A549 (cell line): ENCODE results near the gene SPECC1. TPM values are rescaled to one million over a fixed set of nuclear protein-coding genes. Genes with fewer than 3 reads are reported as not detected.

Experiments
- ATAC-seq, 2 experiments: fragments of 200-7000 bp in 1 of 2; fragments of >200 bp in 1 of 2; cut with Nextera tagmentation in 1 of 2; cut with Tn5 transposase in 1 of 2; 3 replicates each; pipeline versions ENCODE4 v1.8.0 to v1.9.1; 2018 to 2020; ENCODE audit warnings: mild to moderate bottlenecking in 1 of 2, moderate library complexity in 1 of 2
- CTCF ChIA-PET: fragments of 300-600 bp; sonication (Branson Sonifier 250); formaldehyde crosslinking; extraction: SDS; loops from one replicate; lab custom pipeline; 2021; ENCODE audit warnings: antibody characterized with exemption, inconsistent platforms; lab: Yijun Ruan, JAX
- POLR2A ChIA-PET: fragments of 350-600 bp; formaldehyde crosslinking; extraction: SDS; loops from one replicate; lab custom pipeline; 2021; ENCODE audit warnings: antibody characterized with exemption, inconsistent platforms; lab: Yijun Ruan, JAX
- DNase-seq, 2 experiments: peaks; one replicate each; pipeline versions ENCODE4 v3.0.0 to v3.0.0-alpha.2; 2011 to 2016; ENCODE audit warnings: low read depth in 1 of 2, low spot score in 1 of 2
- FAIRE-seq: peaks from 2 replicates; lab custom pipeline; 2011; peaks lifted over from hg19 to GRCh38; lab: Jason Lieb, UNC
- H3K27ac ChIP-seq, 2 experiments: fragments of >200 bp; sonication (Bioruptor Twin); formaldehyde crosslinking; 3 replicates each; pipeline ENCODE4 v1.5.1; 2016 to 2017
- H3K4me1 ChIP-seq: fragments of >200 bp; sonication (Bioruptor Twin); formaldehyde crosslinking; 3 replicates; pipeline ENCODE4 v1.6.1; 2016
- H3K4me2 ChIP-seq: fragments of >200 bp; sonication (Bioruptor Twin); formaldehyde crosslinking; 3 replicates; pipeline ENCODE4 v1.6.1; 2016
- H3K4me3 ChIP-seq: fragments of >200 bp; sonication (Bioruptor Twin); formaldehyde crosslinking; 3 replicates; pipeline ENCODE4 v1.5.1; 2016
- H3K9me3 ChIP-seq: fragments of >200 bp; sonication (Bioruptor Twin); formaldehyde crosslinking; 3 replicates; pipeline ENCODE4 v1.6.1; 2016
- BCL3 ChIP-seq: fragments of >200 bp; sonication (Bioruptor Twin); formaldehyde crosslinking; IDR thresholded peaks from 3 replicates; pipeline ENCODE4 v1.6.1; 2016
- CBX8 ChIP-seq: fragments of 200-600 bp; sonication (generic); IDR thresholded peaks from 2 replicates; pipeline ENCODE4 v1.6.1; 2016
- CHD4 ChIP-seq: fragments of 200-600 bp; sonication (generic); IDR thresholded peaks from 2 replicates; pipeline ENCODE4 v1.6.1; 2016; ENCODE audit warnings: antibody characterized with exemption, mild to moderate bottlenecking, borderline replicate concordance
- ESRRA ChIP-seq: fragments of 150-350 bp; IDR thresholded peaks from 2 replicates; pipeline ENCODE4 v1.6.1; 2014; ENCODE audit warnings: mild to moderate bottlenecking, low read length, borderline replicate concordance
- FOSB ChIP-seq: fragments of 250-450 bp; sonication (Bioruptor Pico); IDR thresholded peaks from 2 replicates; pipeline ENCODE4 v1.5.0; 2020; ENCODE audit warnings: mild to moderate bottlenecking, moderate library complexity
- HEYL ChIP-seq: fragments of 250-450 bp; sonication (Bioruptor Pico); IDR thresholded peaks from 2 replicates; pipeline ENCODE4 v1.8.0; 2021; ENCODE audit warnings: mild to moderate bottlenecking, moderate library complexity
- JUN ChIP-seq, 2 experiments: fragments of >200 bp; sonication (Bioruptor Twin); formaldehyde crosslinking; IDR thresholded peaks; 2 replicates in 1 of 2; 3 replicates in 1 of 2; pipeline ENCODE4 v1.6.1; 2016 to 2017
- MAFK ChIP-seq: fragments of 450-650 bp; IDR thresholded peaks from 2 replicates; pipeline ENCODE4 v1.6.1; 2014; ENCODE audit not compliant: partially characterized antibody
- MYC ChIP-seq: IDR thresholded peaks from 2 replicates; pipeline ENCODE4 v1.6.1; 2012; ENCODE audit warnings: mild to moderate bottlenecking, inconsistent platforms, low read length, improper control_type of control experiment, borderline replicate concordance
- RCOR1 ChIP-seq: fragments of 150-350 bp; IDR thresholded peaks from 2 replicates; pipeline ENCODE4 v1.6.1; 2014; ENCODE audit warnings: antibody characterized with exemption, low read length, low read depth
- REST ChIP-seq: fragments of 200-600 bp; sonication (generic); IDR thresholded peaks from 2 replicates; pipeline ENCODE4 v1.6.1; 2016; ENCODE audit warnings: antibody characterized with exemption, mild to moderate bottlenecking, moderate library complexity
- RFX5 ChIP-seq: fragments of 450-650 bp; IDR thresholded peaks from 2 replicates; pipeline ENCODE4 v1.7.1; 2014; ENCODE audit warnings: antibody characterized with exemption, mild to moderate bottlenecking, moderate library complexity
- RNF2 ChIP-seq: fragments of 200-600 bp; sonication (generic); IDR thresholded peaks from 2 replicates; pipeline ENCODE4 v1.6.1; 2016; ENCODE audit warnings: low read depth, mild to moderate bottlenecking, antibody characterized with exemption, moderate library complexity, borderline replicate concordance
- TFCP2L1 ChIP-seq: fragments of 250-450 bp; sonication (Bioruptor Pico); IDR thresholded peaks from 2 replicates; pipeline ENCODE4 v1.5.0; 2021; ENCODE audit warnings: mild to moderate bottlenecking
- WGBS: methylation state at CpG from one replicate; pipeline ENCODE4 v1.1.6; 2017; ENCODE audit errors: missing lambda C conversion rate; 5-methylcytosine and 5-hydroxymethylcytosine counted together
- polyA plus RNA-seq, 4 experiments: library from polyadenylated mRNA; depleted of rRNA in 3 of 4; stranded (reverse); fragments of >200 nt; fragmentation: RNase III in 1 of 4; extraction: RNeasy Plus Mini Kit Qiagen cat#74134 plus additional on column Dnase treatment in 1 of 4; gene quantifications; 2 replicates in 3 of 4; 3 replicates in 1 of 4; pipeline ENCODE4 v1.2.3, GENCODE V29; 2011 to 2017
- TF ChIP-seq, protein P1 (sequence below): IDR thresholded peaks from 2 replicates; pipeline ENCODE4 v1.6.1; 2012; ENCODE audit warnings: low read depth, borderline replicate concordance

The SPECC1 gene
- polyA plus RNA-seq, 2 of the 4 experiments (the other 2 are of a cell fraction), result 45.1 to 66.2 TPM

DNA sequence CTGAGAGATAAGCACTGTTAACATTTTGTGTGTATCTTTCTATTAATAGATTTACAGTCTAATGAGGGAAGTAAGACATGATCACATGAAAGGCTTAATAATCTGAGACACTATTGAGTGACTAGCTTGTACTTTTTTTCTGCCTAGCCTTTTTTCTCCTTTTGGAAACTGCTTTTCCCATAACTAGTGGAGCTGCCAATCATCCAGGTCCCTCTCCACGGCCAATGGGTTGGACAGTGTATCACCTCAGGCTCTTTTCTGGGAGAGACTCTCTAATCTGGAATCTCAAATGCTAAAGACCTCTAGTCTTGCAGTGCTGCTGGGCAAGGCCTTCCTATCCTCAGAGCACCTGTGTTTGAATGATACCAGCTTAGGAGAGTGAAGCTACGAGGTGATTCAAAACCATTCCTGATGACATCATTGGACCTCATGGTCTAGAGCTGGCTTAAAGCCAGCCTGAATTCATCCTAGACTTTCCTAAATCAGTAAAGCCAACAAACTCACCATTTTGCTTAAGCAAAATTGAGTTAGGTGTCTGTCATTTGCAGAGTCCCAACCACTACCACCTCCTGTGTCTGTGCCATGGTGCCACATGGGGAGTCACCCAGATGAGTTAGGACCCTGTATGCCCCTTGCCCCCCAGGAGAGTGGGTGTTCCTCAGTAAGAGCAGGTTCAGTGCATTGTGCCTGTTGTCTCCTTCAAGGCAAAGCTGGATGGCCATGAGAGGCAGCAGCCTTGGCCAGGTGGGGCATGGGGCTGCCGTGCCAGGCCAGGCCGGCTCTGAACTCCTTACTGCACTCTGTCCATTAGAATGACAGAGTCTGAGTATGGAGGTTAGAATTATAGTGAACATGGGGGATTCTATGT is 62.9 kb downstream of the SPECC1 start:
- FAIRE-seq (no peak), DNase-seq (no peak), ATAC-seq (no peak)
- WGBS, result 89% methylated on average over 4 of the region's 4 CpGs
- H3K4me1 ChIP-seq, result peaks cover 33% of the 10 kb centered on the region
- no peak overlapping the region for H3K4me3 ChIP-seq
- CTCF ChIA-PET, result interaction anchor here (0.5 to 2.5 kb wide), 7 partner anchors 9 to 151 kb away, joined by 3 to 22 read pairs (median 4); partner anchors contain the start of gene SPECC1
- no peaks in the 10 kb centered on the region for H3K9me3 ChIP-seq
- H3K27ac ChIP-seq, result peak overlapping the region in 1 of 2 experiments; percentile 13; a peak in 1 of 6 replicates
- H3K4me2 ChIP-seq, result no peak overlapping the region
- TF ChIP-seq ESRRA (no peak), REST (no peak), RNF2 (no peak), HEYL (no peak), TFCP2L1 (no peak), FOSB (CRISPR knock-in tag) (no peak), JUN (IDR thresholded peaks at IDR 0.05) (no peak), BCL3 (no peak), CBX8 (no peak), MYC (no peak), RFX5 (no peak), CHD4 (no peak), RCOR1 (no peak), MAFK (no peak)
- TF ChIP-seq, protein P1, sequence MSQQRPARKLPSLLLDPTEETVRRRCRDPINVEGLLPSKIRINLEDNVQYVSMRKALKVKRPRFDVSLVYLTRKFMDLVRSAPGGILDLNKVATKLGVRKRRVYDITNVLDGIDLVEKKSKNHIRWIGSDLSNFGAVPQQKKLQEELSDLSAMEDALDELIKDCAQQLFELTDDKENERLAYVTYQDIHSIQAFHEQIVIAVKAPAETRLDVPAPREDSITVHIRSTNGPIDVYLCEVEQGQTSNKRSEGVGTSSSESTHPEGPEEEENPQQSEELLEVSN, result no peak
- POLR2A ChIA-PET, result interaction anchor here (1.1 kb wide), 1 partner anchor 62 kb away, joined by 12 read pairs; no protein-coding TSS in a partner anchor

DNA sequence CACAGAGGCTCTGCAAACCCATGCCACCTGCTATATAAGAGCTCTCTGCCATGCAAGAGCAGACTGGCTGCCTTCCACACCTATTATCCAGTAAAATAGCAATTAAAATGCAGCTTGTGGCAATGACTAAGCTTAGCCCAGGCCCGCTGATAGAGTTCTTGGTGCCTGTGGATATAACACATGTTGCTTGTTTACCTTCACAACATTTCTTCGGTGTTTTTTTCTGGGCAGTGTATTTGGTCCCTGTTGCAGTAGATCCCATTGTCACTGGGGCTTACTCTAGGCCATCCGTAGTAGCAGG is 63.5 kb downstream of the SPECC1 start:
- WGBS, result 91% methylated on average over 3 of the region's 3 CpGs
- Histone ChIP-seq H3K27ac (peak overlapping the region in 1 of 2 experiments; percentile 13; a peak in 1 of 6 replicates), H3K9me3 (no peaks in the 10 kb centered on the region), H3K4me1 (peaks cover 31% of the 10 kb centered on the region), H3K4me3 (no peak overlapping the region), H3K4me2 (no peak overlapping the region)
- CTCF ChIA-PET, result interaction anchor here (1.1 to 2.5 kb wide), 6 partner anchors 8 to 80 kb away, joined by 3 to 22 read pairs (median 5); partner anchors contain the start of gene SPECC1
- ATAC-seq (peak in 1 of 2 experiments; percentile 13; a peak in 1 of 6 replicates), DNase-seq (no peak), FAIRE-seq (no peak)
- TF ChIP-seq, protein P1, result no peak
- POLR2A ChIA-PET, result interaction anchor here (1.1 kb wide), 1 partner anchor 62 kb away, joined by 12 read pairs; no protein-coding TSS in a partner anchor
